Measurements from ENCODE around the gene TRIM15.
"Not testable (repeated sequence)": the region's sequence is repeated elsewhere in the genome, so short reads cannot be mapped to it uniquely, and the experiment has no call there.

TRIM15 gene

DNA sequence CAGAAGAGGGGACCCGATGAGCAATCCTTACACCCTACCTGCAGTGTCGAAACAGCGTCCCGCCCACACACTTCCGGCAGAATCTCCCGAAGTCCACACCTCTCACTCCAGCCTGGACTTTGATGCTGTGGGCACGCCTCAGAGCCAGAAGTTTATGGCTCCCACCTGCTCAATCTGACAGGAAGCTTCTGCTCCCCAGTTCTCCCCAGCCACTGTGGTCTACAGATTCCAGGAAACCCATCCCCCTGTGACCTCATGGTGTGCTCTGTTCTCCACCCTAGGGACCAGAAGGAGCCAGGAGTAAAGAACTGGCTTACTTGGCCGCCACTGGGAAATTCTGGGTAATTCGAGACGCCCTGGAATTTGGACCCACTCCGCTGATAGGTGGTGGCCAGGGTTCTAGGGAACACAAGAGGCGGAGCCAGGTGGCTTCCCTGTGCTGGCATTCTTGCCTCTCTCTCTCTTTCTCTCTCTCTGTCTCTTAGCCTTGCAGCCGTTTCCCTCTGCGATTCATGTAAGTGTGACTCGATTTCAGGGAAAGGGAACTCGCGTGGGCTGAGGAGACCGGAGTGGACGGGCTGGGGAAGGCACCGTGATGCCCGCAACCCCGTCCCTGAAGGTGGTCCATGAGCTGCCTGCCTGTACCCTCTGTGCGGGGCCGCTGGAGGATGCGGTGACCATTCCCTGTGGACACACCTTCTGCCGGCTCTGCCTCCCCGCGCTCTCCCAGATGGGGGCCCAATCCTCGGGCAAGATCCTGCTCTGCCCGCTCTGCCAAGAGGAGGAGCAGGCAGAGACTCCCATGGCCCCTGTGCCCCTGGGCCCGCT, at the start of gene TRIM15:
TSS of gene TRIM15 (plus strand) at position 457 of the 828 bp plus-strand sequence. CDS start at position 596, 139 bp downstream.
- H3K27ac ChIP-seq, result no peak within 1 kb of the TSS
- peaks cover 14% of the 10 kb centered on the region for H3K27me3 ChIP-seq (replicated peaks)
- TF ChIP-seq, protein P1, sequence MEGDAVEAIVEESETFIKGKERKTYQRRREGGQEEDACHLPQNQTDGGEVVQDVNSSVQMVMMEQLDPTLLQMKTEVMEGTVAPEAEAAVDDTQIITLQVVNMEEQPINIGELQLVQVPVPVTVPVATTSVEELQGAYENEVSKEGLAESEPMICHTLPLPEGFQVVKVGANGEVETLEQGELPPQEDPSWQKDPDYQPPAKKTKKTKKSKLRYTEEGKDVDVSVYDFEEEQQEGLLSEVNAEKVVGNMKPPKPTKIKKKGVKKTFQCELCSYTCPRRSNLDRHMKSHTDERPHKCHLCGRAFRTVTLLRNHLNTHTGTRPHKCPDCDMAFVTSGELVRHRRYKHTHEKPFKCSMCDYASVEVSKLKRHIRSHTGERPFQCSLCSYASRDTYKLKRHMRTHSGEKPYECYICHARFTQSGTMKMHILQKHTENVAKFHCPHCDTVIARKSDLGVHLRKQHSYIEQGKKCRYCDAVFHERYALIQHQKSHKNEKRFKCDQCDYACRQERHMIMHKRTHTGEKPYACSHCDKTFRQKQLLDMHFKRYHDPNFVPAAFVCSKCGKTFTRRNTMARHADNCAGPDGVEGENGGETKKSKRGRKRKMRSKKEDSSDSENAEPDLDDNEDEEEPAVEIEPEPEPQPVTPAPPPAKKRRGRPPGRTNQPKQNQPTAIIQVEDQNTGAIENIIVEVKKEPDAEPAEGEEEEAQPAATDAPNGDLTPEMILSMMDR (IDR thresholded peaks at IDR 0.05; ENCODE audit: low read depth, low read length, missing control alignments), result no peak
- in situ Hi-C loops (cut with HindIII; ENCODE audit: low pct_ligation_motif_present, low sequenced_read_pairs), result no loop called here
- H3K36me3 ChIP-seq (replicated peaks), result no peaks in the 10 kb centered on the region
- no peak for DNase-seq
- H3K4me3 ChIP-seq (ENCODE audit: low read depth, low read length), result no peak within 1 kb of the TSS

DNA sequence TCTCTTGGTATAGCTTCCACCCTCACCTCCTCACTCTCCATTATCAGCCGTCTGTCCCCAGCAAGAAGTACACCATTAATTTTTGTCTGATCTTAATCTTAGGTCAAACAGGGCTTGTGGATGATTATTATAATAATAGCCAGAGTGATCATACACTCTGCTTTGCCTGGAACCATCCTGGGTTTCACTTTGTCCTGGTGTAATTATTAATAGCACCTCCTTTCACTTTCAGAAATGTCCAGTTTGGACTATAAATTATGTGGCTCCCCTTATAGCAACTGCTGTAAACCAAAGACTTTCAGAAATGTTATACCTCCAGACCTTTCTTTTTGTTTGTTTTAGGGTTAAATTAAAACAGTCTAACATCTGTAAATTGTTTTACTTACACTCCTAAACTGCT, 49.5 kb upstream of the TRIM15 start:
- in situ Hi-C loops (cut with HindIII; ENCODE audit: low pct_ligation_motif_present, low sequenced_read_pairs), result no loop called here
- Histone ChIP-seq H3K27me3 (replicated peaks) (peaks cover 14% of the 10 kb centered on the region), H3K27ac (no peak overlapping the region), H3K4me3 (ENCODE audit: low read depth, low read length) (no peak overlapping the region), H3K36me3 (replicated peaks) (no peaks in the 10 kb centered on the region)
- TF ChIP-seq, protein P1 (IDR thresholded peaks at IDR 0.05; ENCODE audit: low read depth, low read length, missing control alignments), result no peak
- no peak for DNase-seq

DNA sequence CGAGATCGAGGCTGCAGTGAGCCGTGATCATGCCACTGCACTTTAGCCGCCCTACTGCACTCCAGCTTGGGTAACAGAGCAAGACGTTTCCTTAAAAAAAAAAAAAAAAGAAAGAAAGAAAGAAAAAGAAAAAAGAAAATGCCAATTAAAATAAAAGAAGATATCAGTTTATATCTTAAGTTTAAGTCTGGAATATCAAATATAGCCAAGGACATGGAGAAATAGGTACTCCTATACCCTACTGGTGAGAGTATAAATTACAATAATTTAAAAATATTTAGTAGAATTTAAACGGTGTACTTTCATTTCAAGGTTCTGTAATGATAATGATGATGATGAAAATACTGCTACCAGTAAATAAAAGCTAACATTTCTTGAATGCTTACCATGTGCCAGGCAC, 46.6 kb upstream of the TRIM15 start:
- in situ Hi-C loops (cut with HindIII; ENCODE audit: low pct_ligation_motif_present, low sequenced_read_pairs), result no loop called here

DNA sequence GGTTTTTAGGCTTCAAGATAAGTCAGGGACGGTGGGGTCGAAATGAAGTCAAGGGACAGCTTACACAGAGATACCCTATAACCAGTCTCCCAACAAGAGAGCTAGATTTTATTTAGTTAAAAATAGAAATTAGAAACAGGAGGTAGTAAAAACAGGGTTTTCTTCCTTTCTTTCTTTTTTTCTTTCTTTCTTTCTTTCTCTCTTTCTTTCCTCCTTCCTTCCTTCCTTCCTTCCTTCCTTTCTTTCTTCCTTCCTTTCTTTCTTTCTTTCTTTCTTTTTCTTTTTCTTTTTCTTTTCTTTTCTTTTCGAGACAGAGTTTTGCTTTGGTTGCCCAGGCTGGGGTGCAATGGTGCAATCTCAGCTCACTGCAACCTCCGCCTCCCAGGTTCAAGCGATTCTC, 44.7 kb upstream of the TRIM15 start:
- H3K4me3 ChIP-seq (ENCODE audit: low read depth, low read length); H3K27ac ChIP-seq; DNase-seq; H3K27me3 ChIP-seq (replicated peaks); H3K36me3 ChIP-seq (replicated peaks); in situ Hi-C loops (cut with HindIII; ENCODE audit: low pct_ligation_motif_present, low sequenced_read_pairs): not testable (repeated sequence)

More for the DNA sequence above, 46.6 kb upstream of the TRIM15 start:
- H3K36me3 ChIP-seq (replicated peaks), result no peaks in the 10 kb centered on the region
- DNase-seq, result no peak
- H3K27me3 ChIP-seq (replicated peaks), result peaks cover 6% of the 10 kb centered on the region
- no peak overlapping the region for H3K4me3 ChIP-seq (ENCODE audit: low read depth, low read length)
- H3K27ac ChIP-seq, result no peak overlapping the region
- TF ChIP-seq, protein P1 (IDR thresholded peaks at IDR 0.05; ENCODE audit: low read depth, low read length, missing control alignments), result peak; percentile 22

DNA sequence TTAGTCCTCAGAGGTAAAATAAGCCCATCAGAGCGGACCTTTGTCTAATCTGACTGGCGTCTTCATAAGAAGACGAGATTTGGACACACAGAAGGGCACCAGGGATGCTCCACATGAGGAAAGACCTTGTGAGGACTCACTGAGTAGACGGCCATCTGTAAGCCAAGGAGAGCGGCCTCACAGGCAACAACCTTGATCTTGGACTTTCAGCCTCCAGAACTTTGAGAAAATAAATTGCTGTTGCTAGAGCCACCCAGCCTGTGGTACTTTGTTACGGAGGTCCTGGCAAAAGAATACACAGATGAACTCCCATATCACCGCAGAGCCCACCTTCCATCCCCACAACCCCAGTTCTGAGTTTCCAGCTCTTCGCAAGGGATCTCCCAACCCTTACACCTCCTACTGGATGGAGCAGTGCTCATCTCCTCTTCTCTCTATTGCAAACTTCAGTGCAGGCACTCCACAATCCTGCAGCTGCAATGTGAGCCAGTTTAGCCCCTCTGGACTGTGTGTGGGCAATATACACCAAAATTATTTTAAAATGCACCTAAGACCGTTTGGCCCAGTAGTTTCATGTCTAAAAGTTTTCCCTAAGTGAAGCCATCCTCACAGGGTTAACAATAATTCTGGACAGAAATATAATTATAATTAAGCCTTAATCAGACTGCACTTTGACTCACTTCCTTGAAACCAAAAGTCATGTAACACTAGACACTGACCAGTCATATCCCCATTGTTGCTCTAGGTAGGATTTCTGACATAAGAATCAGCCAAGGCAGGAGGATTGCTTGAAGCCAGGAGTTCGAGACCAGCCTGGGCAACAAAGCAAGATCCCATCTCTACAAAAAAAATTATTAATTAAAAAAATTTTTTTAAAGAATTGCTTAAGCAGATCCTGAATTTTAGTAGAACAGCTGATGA, 41.6 kb upstream of the TRIM15 start:
- H3K27me3 ChIP-seq (replicated peaks), result peaks cover 14% of the 10 kb centered on the region
- no peak overlapping the region for H3K4me3 ChIP-seq (ENCODE audit: low read depth, low read length)
- TF ChIP-seq, protein P1 (IDR thresholded peaks at IDR 0.05; ENCODE audit: low read depth, low read length, missing control alignments), result no peak

DNA sequence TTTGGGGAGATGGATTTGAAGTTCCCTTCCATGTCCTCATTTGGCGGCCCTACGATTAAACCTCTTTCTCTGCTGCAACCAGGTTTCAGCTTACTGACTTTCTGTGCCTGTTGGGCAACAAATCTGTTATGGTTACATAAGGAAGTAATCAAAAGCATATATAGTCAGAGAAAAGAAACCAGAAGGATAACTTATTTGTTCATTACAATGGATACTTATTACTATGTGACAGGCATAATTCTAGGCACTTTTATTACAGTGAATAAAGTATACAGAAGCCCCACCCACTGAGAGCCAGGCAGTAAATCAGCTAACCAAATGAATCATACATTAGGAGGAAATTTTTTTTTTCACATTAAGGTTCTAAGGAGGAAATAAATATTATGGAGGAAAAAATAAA, 40.8 kb upstream of the TRIM15 start:
- in situ Hi-C loops (cut with HindIII; ENCODE audit: low pct_ligation_motif_present, low sequenced_read_pairs), result no loop called here
- DNase-seq, result no peak

More for the DNA sequence above, 41.6 kb upstream of the TRIM15 start:
- in situ Hi-C loops (cut with HindIII; ENCODE audit: low pct_ligation_motif_present, low sequenced_read_pairs), result no loop called here
- Histone ChIP-seq H3K27ac (no peak overlapping the region), H3K36me3 (replicated peaks) (no peaks in the 10 kb centered on the region)
- no peak for DNase-seq

More for the DNA sequence above, 40.8 kb upstream of the TRIM15 start:
- H3K27ac ChIP-seq, result no peak overlapping the region
- H3K27me3 ChIP-seq (replicated peaks), result peaks cover 22% of the 10 kb centered on the region
- TF ChIP-seq, protein P1 (IDR thresholded peaks at IDR 0.05; ENCODE audit: low read depth, low read length, missing control alignments), result no peak
- H3K4me3 ChIP-seq (ENCODE audit: low read depth, low read length), result no peak overlapping the region
- H3K36me3 ChIP-seq (replicated peaks), result no peaks in the 10 kb centered on the region

All from brain microvascular endothelial cell (primary cell).